Breast epithelium (tissue), 3 donors: ENCODE measurements around the gene MME.

Experiments
- POLR2A ChIP-seq: fragments of 450-650 bp; IDR thresholded peaks from one replicate; pipeline ENCODE4 v1.6.1; 2016; ENCODE audit warnings: antibody characterized with exemption, mild to moderate bottlenecking, moderate library complexity
- TF ChIP-seq, protein P1 (sequence below), 3 donors: fragments of 450-650 bp; IDR thresholded peaks; one replicate each; pipeline ENCODE4 v1.5.1; 2016 to 2017; ENCODE audit warnings: antibody characterized with exemption in 3 of 3, mild to moderate bottlenecking in 3 of 3, moderate library complexity in 3 of 3

DNA sequence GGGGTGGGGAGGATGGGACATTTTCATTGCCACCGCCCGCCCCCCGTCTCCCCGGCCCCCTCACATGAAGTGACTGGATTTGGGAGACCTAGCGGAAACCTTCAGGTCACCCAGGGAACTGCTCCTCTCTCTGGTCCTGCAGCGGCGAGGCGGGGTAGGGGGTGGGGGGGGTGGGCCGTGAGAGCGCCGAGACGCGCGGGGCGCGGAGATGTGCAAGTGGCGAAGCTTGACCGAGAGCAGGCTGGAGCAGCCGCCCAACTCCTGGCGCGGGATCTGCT is 712 bp upstream of the MME start:
- TF ChIP-seq, protein P1, sequence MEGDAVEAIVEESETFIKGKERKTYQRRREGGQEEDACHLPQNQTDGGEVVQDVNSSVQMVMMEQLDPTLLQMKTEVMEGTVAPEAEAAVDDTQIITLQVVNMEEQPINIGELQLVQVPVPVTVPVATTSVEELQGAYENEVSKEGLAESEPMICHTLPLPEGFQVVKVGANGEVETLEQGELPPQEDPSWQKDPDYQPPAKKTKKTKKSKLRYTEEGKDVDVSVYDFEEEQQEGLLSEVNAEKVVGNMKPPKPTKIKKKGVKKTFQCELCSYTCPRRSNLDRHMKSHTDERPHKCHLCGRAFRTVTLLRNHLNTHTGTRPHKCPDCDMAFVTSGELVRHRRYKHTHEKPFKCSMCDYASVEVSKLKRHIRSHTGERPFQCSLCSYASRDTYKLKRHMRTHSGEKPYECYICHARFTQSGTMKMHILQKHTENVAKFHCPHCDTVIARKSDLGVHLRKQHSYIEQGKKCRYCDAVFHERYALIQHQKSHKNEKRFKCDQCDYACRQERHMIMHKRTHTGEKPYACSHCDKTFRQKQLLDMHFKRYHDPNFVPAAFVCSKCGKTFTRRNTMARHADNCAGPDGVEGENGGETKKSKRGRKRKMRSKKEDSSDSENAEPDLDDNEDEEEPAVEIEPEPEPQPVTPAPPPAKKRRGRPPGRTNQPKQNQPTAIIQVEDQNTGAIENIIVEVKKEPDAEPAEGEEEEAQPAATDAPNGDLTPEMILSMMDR (IDR thresholded peaks at IDR 0.05): no peak
- TF ChIP-seq POLR2A: no peak
